Neutrophil (primary cell): ENCODE results near the gene C5orf63.
A peak's percentile ranks its signal among the peaks of the same experiment; 100 is the strongest.

Experiments
- H3K27ac ChIP-seq: fragments of 200-600 bp; sonication (generic); 2 replicates; pipeline ENCODE4 v1.5.1; 2016; ENCODE audit warnings: mild to moderate bottlenecking, moderate library complexity
- H3K27me3 ChIP-seq: fragments of 200-600 bp; sonication (generic); 2 replicates; pipeline ENCODE4 v1.6.0; 2016; ENCODE audit warnings: mild to moderate bottlenecking
- H3K36me3 ChIP-seq: fragments of 200-600 bp; sonication (generic); 2 replicates; pipeline ENCODE4 v1.5.1; 2017
- H3K4me1 ChIP-seq, 2 experiments: fragments of 200-600 bp in 1 of 2; sonication (generic) in 1 of 2; 1 replicate in 1 of 2; 2 replicates in 1 of 2; pipeline versions ENCODE4 v1.5.1 to v1.6.1; 2013 to 2016; ENCODE audit warnings: low read depth in 1 of 2, low read length in 1 of 2, mild to moderate bottlenecking in 1 of 2, moderate library complexity in 1 of 2; ENCODE audit not compliant: control insufficient read depth in 1 of 2, insufficient read depth in 1 of 2
- H3K4me3 ChIP-seq, 2 experiments: fragments of 200-600 bp in 1 of 2; sonication (generic) in 1 of 2; 1 replicate in 1 of 2; 2 replicates in 1 of 2; pipeline ENCODE4 v1.5.1; 2013 to 2016; ENCODE audit warnings: low read depth in 1 of 2, low read length in 1 of 2, mild to moderate bottlenecking in 1 of 2, moderate library complexity in 1 of 2
- H3K9me3 ChIP-seq: fragments of 200-600 bp; sonication (generic); 2 replicates; pipeline ENCODE4 v1.5.1; 2016
- CTCF ChIP-seq: fragments of 200-600 bp; sonication (generic); IDR thresholded peaks from 2 replicates; pipeline ENCODE4 v1.5.1; 2016; ENCODE audit warnings: antibody characterized with exemption

Gene C5orf63

DNA sequence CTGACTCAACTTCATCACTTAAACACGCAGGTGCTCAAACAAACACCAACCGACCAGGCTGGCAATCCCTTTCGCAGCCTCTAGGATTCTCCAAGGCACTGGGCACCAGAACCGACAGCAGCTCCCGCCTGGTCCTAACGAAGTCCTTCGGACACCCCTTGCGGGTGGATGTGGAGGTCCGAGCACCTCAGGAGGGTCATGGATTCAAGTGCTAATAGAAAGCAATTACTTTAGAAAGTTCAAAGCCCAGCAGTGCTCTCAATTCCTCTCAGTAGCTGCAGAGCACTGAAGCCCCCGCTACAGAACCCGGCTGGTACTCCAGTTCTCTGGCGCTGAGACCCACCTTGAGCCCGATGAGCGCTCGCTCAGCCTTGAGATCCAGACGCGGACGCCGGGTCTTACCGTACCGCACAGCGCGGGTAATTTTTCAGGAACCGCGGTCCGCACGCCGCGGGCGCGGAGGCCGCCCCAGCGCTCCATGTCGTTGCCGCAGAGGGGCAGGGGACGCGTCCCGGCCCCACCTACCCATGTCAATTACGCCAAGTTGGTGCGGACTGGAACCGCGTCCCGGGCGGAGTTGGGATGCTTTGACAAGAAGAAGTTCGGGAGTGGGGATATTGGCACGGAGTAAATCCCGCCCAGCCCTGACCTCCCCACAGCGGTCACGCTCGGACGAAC lies 43.6 kb downstream of the C5orf63 start:
- Histone ChIP-seq H3K4me3 (peak overlapping the region; percentile 82 to 85), H3K9me3 (no peaks in the 10 kb centered on the region), H3K27me3 (peaks cover 48% of the 10 kb centered on the region), H3K36me3 (no peaks in the 10 kb centered on the region), H3K27ac (peak overlapping the region; percentile 73), H3K4me1 (peaks cover 24 to 26% of the 10 kb centered on the region in 2 experiments)
- peak; percentile 26 for TF ChIP-seq CTCF

- no peaks in the 10 kb centered on the region for H3K9me3 ChIP-seq
- peaks cover 24 to 26% of the 10 kb centered on the region in 2 experiments for H3K4me1 ChIP-seq
- TF ChIP-seq CTCF = no peak
- no peak overlapping the region for H3K27ac ChIP-seq
- H3K4me3 ChIP-seq = peak overlapping the region; percentile 82 to 85
- peaks cover 46% of the 10 kb centered on the region for H3K27me3 ChIP-seq
- no peaks in the 10 kb centered on the region for H3K36me3 ChIP-seq
These were observed 44.4 kb downstream of the C5orf63 start for GRCh38 chr5:127028822-127029457.

DNA sequence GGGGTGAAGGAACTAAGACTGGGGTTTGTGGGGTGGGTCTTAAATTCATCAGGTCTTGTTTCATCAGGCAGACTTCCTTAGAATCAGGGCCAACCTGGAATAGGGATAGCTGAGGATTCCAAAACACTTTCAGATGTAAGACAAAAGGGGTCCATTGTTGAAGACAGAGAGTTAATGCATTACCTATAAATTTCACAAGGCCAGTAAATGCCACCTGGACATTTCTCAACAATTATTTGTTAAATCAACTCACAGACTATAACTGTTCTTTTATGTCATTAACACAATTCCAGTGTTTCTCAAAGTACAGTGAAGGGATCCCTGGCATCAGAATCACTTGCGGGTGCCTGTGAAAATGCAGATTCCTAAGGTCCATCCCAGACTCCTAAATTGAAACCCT lies 45.8 kb downstream of the C5orf63 start:
- no peak for TF ChIP-seq CTCF
- Histone ChIP-seq H3K27me3 (peaks cover 32% of the 10 kb centered on the region), H3K4me3 (no peak overlapping the region), H3K36me3 (no peaks in the 10 kb centered on the region), H3K9me3 (no peaks in the 10 kb centered on the region), H3K27ac (no peak overlapping the region), H3K4me1 (peaks cover 24 to 26% of the 10 kb centered on the region in 2 experiments)

GRCh38 chr5:127026166-127026565 lies 47.1 kb downstream of the C5orf63 start:
- H3K36me3 ChIP-seq = no peaks in the 10 kb centered on the region
- no peaks in the 10 kb centered on the region for H3K9me3 ChIP-seq
- no peak for TF ChIP-seq CTCF
- H3K4me1 ChIP-seq = peaks cover 19 to 20% of the 10 kb centered on the region in 2 experiments
- H3K4me3 ChIP-seq = no peak overlapping the region
- no peak overlapping the region for H3K27ac ChIP-seq
- peaks cover 21% of the 10 kb centered on the region for H3K27me3 ChIP-seq

DNA sequence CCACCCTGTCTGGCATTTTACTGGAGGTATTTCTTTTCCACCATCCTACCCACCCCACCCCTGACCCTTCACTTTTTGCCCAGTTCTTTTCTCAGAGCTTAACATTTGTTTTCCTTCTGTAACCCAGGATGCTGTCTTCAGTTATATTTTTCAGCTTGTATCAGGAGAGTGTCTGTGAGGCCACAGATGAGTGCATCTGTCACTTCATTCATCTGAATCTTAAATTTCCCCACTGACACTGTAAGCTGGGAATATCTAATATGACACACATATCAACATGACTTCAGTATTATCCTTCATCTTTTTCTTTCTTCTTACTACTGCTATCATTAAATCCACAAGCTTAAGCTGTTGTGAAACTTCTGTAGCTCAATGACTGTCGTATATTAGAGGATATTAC lies 47.8 kb downstream of the C5orf63 start:
- Histone ChIP-seq H3K4me1 (peaks cover 14 to 16% of the 10 kb centered on the region in 2 experiments), H3K27me3 (peaks cover 19% of the 10 kb centered on the region), H3K36me3 (no peaks in the 10 kb centered on the region)

More for the DNA sequence above, 47.8 kb downstream of the C5orf63 start:
- Histone ChIP-seq H3K27ac (no peak overlapping the region), H3K9me3 (no peaks in the 10 kb centered on the region), H3K4me3 (no peak overlapping the region)
- no peak for TF ChIP-seq CTCF
